Astrocyte of the hippocampus (primary cell): ENCODE measurements around the gene FBXO39.
"Not testable (repeated sequence)": the region's sequence is repeated elsewhere in the genome, so short reads cannot be mapped to it uniquely, and the experiment has no call there.

ENCODE experiments used
- DNase-seq: peaks from one replicate; pipeline ENCODE4 v3.0.0; 2011; ENCODE audit warnings: low read depth, low spot score

The FBXO39 gene

DNA sequence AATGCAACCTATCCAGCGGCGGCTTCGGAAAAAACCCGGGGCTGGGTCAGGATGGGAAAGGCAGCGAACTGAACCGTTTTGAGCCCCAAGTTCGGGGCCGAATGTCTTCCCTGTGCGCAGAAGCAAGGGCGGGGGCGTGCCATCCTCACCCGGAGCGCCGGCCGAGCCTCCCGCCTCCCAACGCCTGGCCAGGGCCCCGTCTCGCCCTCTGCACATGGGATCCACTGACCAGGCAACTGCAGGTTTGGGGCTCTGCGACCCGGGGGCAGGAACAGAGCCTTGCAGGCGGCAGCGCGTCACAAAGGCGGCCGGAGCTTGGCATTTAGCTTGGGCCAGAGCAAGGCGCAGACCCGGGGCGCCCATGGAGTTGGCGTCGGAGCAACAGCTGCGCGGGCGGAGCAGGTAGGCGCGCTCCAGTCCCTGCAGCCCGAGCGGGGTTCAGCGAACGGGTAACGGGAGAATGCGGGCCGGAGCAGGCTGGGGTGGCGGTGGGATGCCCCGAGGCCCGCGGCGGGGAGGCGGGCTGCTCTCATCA is at the start of gene FBXO39:
TSS of gene FBXO39 (plus strand) at position 345 of the 535 bp plus-strand sequence. CDS start 3,654 bp downstream, outside the sequence.
- DNase-seq = peak; percentile 24

DNA sequence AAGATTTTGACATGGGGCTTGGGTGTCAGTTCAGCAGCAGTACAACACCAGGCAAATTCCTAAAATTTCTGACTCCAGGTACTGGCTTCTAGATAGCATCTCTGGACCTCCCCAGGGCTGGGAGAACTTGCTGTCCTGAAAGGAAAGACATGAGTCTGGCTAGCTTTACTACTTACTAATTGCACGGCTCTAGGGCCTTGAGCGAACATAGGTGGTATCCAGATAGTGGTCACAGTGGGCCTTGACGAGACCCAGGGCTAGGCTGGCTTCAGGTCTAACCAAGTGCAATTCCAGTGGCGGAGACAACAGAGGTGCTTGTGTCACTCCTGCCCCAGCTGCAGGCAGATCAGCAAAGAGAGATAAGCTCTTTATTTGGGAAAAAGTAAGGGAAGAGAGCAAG is 46.5 kb upstream of the FBXO39 start:
- no peak for DNase-seq

DNA sequence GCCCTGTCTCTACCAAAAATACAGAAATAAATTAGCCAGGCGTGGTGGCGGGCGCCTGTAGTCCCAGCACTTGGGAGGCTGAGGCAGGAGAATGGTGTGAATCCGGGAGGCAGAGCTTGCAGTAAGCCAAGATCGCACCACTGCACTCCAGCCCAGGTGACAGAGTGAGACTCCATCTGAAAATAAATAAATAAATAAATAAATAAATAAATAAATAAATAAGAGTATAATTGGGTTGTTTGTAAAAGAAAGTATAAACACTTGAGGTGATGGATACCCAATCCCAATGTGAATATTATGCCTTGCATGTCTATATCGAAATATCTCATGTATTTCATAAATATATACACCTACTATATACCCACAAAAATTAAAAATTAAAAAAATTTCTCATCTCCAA is 29.4 kb upstream of the FBXO39 start:
- not testable (repeated sequence) for DNase-seq

DNA sequence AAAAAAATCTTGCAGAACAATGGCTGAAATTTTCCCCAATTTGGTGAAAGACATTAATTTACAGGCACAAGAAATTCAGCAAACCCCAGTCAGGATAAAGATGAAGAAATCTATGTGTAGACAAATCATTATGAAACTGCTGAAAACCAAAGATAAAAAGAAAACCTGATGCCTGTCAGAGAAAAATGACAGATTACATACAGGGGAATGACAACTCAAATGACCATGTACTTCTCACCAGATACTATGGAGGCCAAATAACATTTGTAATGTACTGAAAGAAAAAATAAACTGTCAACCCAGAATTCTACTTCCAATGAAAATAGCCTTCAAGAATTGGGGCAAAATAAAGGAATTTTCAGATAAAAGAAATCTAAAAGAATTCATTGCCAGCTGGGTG is 27.4 kb upstream of the FBXO39 start:
- no peak for DNase-seq

DNA sequence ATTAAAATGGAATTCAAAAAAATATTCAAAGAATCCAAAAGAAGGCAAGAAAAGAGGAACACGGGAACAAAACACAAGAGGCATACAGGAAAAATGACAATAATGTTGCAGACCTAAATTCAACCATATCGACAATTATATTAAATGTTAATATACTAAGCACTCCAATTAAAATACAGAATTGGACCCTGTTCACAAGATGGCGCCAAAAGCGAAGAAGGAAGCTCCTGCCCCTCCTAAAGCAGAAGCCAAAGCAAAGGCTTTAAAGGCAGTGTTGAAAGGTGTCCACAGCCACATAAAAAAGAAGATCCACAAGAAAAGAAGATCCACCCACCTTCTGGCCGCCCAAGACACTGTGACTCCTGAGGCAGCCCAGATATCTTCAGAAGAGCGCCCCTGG is 26.5 kb upstream of the FBXO39 start:
- DNase-seq = no peak

DNA sequence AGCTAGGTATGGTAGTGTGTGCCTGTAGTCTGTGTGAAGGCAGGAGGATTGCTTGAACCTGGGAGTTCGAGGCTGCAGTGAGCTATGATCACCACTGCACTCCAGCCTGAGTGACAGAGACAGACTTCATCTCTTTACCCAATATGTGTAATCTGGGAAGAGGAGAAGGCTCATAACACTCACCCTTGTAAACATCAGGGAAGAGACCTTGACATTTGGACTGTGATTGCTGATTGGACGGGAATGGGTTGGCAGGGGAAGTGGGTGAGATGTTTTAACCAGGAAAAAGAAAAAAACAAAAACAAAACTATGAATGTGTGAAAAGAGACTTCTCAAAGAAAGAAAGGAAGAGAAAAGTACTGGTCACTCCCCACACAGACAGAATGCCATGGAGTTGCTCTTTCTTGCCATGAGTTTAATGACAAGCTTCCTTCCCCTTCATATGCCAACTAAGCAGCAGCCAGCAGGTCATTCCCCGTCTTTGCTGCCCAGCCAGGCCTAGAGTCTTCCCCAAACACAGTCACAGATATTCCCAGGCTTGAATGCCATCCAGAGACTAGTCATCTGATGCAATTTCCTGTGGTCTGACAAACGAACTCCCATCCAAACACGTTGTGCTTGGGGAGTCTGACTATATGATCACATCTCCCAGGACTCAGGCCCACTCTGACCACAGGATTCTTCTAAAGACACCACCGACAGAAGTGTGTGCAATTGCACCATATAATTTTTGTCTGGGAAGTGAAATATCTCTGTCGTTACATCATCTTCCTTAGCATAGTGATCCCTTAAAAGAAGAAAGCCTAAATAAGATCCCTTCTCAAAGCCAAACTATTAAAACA is 23.7 kb upstream of the FBXO39 start:
- peak; percentile 96 for DNase-seq

DNA sequence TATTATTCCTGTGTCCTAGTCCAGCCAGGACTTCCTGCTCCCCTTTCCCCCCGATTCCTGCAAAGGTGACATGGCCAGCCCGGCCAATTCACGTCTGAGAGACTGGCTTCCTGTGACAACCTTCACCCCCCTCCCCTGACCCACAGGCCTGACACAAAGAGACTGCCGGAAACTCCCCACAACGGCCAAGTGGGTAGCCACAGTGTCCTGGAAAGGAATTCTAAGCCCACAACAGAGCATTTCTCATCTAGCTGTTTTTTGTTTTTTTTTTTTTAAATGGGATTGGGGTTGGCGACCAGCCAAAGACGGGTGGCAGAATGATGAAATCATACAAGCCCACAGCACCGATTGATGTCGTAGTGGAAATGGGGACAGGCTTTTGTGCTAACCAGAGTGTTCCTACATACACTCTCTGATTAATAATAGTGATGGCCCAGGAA is 23.0 kb upstream of the FBXO39 start:
- peak; percentile 96 for DNase-seq

DNA sequence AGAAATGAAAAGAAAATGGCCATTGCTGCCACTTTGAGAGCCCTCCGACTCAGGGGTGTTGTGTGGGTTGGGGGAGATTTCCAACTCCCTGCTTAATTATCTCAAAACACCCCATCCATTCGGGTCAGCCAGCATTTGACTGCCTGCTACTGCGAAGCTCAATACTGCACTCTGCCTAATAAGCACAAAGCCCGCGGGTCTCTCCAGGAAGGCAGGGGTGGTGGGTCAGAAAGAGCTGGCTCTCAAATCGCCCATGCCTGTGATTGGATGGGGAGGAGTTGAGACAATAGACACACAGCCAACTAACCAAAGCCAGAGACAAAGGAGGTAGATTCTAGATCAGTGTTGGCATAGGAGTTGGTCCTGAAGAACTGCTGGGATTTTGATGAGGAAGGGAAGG is 22.5 kb upstream of the FBXO39 start:
- peak; percentile 45 for DNase-seq

DNA sequence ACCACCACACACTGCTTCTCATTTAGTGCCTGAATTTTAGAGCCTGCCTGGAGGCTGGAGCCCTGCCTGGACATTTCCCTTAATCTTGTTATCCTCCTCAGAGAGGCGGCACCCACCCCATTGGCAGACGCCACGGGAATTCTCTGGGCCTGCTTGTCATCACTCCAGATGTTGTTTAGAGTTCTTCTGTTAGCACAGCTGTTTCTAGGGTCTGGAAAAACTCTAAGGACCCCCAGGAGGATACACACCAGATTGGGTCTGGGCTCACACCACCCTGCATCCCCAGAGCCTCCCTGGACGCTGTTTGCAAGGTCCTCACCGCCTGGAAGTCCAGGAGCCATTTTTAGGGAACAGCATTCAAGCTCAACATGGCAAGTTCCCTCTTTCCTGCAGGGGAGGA is 20.7 kb upstream of the FBXO39 start:
- no peak for DNase-seq

DNA sequence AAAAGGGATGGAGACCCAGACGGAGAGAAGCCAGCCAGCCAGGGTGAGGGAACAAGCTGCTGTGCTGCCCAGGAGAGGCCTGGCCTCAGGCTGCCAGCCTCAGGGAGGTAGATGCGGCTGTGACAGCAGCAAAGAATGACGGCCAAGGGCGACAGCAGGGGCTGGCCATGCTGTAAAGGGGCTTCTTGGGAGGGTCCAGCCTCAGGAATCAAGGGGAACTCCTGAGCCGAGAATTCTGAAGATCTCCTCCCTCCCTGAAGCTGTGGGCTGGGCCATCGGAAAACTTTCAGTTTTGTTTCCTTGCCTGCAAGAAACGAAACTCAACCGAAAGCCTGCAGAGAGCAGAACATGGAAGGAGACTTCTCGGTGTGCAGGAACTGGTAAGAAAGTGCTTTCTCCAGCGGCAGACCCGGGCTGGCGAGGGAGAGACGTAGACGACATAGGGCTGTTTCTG is 20.3 kb upstream of the FBXO39 start, which contains the start of gene XAF1:
TSS of gene XAF1 (plus strand) at position 316 of the 454 bp plus-strand sequence. CDS start at position 349, 33 bp downstream.
- DNase-seq = peak; percentile 13

DNA sequence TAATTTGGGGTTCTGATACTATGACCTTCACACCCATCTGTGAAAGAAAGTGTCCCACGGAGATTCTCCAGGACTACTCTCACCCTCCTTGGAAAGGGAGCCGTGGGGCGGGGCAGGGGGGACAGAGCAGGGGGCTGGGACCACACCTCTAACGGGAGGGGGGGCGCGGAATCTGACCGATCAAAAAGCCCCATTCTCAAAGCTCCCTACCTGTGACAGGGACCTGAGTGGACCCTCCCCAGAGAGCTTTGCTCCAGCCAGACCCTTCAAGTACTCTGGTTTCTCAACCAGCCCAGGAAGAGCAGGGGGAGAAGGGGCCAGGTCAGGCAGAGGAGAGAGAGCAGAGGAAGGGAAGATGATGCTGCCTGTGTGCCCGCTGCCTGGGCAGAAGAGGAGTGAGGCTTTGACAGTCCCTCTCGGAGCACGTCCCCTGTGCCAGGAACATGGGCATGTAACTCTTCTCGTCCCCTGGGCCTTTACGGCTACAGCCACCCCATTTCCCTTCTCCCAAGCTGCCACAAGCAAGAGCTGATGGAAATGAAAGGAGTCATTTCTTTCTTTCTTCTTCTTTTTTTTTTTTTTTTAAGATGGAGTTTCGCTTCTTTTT is 19.5 kb upstream of the FBXO39 start:
- DNase-seq = no peak

DNA sequence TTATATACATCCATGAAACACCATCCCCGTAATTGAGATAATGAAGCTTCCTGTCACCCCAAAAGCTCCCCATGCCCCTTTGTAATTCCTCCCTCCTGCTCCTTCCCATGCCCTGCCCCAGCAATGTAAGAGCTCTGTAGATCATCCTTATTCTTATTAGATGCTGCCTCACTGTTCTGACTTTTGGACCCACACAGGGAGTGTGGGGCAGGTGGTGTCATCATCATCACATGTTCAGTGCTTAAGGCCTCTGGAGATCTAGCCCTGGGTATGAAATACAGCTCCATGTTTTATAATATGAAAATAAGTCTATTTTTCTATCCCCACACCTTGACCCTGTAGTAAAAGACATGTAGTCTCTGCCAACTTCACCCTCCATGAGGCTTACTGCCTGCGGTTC is 18.3 kb upstream of the FBXO39 start:
- no peak for DNase-seq

DNA sequence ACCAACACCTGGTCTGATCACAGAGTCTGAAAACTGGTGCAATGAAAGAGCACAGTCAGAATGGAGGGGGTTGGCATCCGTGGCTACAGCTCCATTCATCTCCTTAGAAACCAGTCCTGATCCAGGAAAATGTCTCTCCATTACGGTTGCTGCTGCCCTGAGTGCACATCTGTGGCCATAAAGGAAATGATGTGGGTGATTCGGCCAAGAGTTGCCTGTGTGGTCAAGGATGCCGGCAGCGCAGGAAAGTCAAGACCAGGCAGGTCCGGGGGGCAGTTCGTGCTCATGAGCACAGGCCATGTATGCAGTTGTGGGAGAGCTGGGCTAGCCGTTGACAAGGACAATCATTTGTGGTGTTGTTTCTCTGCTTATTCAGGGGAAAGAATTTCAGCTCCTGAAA is 14.2 kb upstream of the FBXO39 start:
- DNase-seq = no peak

DNA sequence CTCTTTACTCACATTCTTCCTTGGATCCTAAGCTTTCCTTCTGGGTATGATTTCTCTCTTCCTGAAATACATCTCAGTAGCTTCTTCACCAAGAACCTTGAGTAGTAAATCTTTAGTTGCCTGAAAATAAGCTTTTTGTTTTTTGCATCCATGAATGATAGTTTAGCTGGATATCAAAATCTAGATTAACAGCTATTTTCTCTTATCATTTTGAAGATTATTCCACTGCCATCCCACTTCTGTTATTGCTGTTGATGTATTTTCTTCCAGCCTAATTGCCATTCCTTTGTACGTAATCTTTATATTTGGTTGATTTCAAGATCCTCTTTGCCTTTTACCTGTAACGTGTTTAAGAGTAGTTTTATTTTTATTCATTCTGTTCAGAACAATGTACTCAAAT is 7.6 kb upstream of the FBXO39 start:
- DNase-seq = no peak

DNA sequence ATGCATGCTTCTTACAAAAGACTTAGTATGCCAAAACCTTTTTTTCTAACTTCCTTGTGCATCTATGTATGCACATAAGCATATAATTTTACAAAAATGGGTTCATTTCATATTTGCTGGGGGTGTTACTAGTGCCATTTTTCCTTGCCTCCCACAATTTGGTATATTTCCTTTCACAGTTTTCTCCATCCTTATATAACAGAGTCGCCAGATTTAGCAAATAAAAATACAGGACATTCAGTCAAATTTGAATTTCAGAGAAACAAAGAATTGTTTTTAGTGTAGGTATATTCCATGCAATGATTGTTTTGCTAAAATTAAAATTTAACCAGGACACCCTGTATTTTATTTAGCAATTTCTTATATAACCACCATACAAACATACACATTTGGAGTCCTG is 4.0 kb upstream of the FBXO39 start:
- DNase-seq = no peak

DNA sequence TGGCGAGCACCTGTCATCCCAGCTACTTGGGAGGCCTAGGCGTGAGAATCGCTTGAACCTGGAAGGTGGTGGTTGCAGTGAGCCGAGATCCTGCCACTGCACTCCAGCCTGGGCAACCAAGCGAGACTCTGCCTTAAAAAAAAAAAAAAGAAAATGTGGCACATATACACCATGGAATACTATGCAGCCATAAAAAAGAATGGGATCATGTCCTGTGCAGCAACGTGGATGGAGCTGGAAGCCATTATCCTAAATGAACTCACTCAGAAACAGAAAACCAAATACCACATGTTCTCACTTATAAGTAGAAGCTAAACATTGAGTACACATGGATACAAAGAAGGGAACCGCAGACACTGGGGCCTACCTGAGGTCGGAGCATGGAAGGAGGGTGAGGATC is 1.1 kb upstream of the FBXO39 start:
- not testable (repeated sequence) for DNase-seq

DNA sequence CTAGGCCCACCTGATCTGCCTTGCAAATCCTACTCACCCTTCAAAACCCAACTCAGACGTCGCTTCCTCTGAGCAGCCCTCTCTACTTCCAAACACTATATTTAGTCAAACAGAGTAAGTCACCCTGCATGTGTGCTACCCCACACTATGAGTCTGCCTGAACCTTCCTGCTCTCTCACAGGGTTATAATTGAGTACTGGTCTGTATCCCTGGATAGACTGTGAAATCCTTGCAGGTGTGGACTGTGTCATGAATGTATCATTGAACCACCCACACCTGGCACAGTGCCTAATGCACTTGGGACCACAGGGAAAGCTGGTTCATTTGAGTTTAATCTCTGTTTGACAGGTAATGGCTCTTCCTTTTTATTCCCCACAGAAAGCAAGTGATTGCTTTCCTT is 3.4 kb downstream of the FBXO39 start:
- DNase-seq = no peak

DNA sequence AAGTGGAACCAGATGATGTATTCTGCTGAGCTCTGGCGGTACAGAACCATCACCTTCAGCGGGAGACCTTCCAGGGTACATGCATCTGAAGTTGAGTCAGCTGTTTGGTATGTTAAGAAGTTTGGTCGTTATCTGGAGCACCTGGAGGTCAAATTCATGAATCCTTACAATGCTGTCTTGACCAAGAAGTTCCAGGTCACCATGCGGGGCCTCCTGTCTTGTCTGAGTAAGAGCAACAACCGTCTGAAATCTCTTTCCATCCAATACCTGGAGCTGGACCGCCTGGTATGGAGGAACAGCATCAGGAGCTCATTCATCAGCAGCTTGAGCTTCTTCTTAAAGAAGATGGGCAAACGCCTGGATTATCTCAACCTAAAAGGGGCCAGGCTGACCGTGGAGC is 4.0 kb downstream of the FBXO39 start:
- DNase-seq = no peak

DNA sequence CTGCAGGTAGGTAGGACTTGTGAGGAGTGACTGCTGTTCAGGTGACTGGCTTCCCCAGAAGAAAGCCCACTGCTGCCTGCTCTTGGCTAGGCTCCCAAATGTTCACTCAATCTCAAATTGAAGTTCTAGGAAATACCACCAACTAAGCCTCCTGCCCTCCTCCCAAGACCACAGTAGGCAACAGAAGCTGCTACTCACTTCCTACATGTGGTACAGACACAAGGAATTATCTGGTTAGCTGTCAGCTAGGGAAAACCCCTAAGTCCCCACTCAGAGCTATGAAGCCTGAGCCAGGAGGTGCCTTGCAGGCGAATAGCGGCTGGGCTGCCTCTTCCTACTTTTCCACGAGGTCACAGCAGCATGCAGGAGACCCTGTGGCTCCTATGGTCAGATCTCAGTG is 4.9 kb downstream of the FBXO39 start:
- DNase-seq = no peak

DNA sequence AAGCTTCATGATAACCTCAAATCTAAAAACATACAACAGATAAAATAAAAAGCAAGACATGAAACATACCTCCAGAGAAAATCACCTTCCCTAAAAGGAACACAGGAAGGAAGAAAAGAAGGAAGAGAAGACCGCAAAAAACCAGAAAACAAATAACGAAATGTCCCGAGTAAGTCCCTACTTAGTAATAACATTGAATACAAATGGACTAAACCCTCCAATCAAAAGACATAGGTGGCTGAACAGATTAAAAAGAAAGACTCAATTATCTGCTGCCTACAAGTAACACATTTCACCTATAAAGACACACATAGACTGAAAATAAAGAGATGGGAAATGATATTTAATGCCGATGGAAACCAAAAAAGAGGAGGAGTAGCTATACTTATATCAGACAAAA is 6.2 kb downstream of the FBXO39 start:
- no peak for DNase-seq

DNA sequence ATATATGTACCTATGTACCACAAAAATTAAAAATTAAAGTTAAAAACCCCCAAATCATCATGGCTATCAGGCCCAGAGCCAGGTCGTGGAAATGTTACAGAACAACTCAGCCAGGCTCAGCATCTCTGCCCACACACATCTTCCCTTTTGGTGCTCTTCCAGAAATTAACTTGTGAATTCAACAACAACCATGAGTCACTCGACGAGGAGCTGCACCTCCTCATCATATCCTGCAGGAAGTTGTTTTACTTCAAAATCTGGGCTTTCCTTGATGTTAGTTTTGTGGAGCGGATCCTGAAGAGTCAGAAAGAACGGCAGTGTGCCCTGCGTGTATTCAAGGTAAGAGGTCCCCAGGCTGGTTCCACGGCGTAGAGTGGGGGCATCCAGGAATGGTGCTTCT is 10.6 kb downstream of the FBXO39 start:
- DNase-seq = peak; percentile 55

DNA sequence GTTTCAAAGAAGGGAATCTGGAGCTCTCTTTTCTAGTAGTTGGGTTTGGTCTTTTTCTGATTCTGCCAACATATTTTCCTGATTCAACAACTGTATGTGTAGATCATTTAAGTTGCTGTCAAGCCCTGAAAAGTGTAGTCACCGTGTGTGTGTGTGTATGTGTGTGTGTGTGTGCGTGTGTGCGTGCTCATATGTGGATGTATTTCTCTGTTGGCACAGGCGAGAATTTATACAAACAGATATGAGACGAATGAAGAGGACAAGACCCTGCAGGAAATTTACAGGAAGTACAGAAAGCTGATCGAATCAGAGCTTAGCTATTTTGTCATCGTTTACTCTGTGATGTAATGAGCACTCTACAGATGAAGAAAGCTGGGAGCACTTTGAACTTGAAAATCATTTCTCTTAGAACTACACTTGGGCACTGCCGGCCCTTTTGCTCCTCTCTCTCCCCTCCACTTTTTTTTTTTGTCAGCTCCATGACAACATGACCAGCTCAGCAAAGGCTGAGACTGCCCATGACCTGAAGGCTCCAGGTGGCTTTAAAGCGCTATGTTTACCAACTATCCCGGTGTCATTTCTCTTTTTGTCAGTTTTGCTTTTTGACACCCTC is 11.2 kb downstream of the FBXO39 start:
- DNase-seq = no peak
